Urinary bladder (tissue), 4 donors: ENCODE data around the gene FOXL1. TPM values are rescaled to one million over a fixed set of nuclear protein-coding genes. Genes with fewer than 3 reads are reported as not detected.

Experiments used
- DNase-seq: peaks from one replicate; pipeline ENCODE4 v3.0.0-alpha.2; 2015; ENCODE audit errors: extremely low spot score
- H3K27ac ChIP-seq: one replicate; pipeline ENCODE4 v1.5.1; 2013; ENCODE audit warnings: low read depth, mild to moderate bottlenecking, moderate library complexity
- H3K36me3 ChIP-seq: one replicate; pipeline ENCODE4 v1.6.1; 2013; ENCODE audit warnings: mild to moderate bottlenecking, moderate library complexity; ENCODE audit not compliant: insufficient read depth
- H3K4me1 ChIP-seq: one replicate; pipeline ENCODE4 v1.6.1; 2013; ENCODE audit warnings: mild to moderate bottlenecking, moderate library complexity; ENCODE audit not compliant: insufficient read depth
- H3K4me3 ChIP-seq: one replicate; pipeline ENCODE4 v1.5.1; 2013; ENCODE audit warnings: low read depth, low read length
- WGBS: extraction: QIAGEN DNeasy Blood & Tissue Kit; methylation state at CpG from one replicate; pipeline ENCODE4 v1.1.7; 2013; 5-methylcytosine and 5-hydroxymethylcytosine counted together
- polyA plus RNA-seq: library from polyadenylated mRNA; stranded (reverse); fragments of 200-250 nt; gene quantifications from one replicate; pipeline ENCODE4 v1.2.3, GENCODE V29; 2013
- total RNA-seq: library from RNA; depleted of rRNA; stranded (reverse); fragments of >200 nt; gene quantifications from one replicate; pipeline ENCODE4 v1.2.3, GENCODE V29; 2014
- donor health status: healthy with polysubstance abuse.
- donor health status: healthy.

The FOXL1 gene
- total and polyA plus RNA-seq, 2 donors = 7.8 to 9.5 TPM

DNA sequence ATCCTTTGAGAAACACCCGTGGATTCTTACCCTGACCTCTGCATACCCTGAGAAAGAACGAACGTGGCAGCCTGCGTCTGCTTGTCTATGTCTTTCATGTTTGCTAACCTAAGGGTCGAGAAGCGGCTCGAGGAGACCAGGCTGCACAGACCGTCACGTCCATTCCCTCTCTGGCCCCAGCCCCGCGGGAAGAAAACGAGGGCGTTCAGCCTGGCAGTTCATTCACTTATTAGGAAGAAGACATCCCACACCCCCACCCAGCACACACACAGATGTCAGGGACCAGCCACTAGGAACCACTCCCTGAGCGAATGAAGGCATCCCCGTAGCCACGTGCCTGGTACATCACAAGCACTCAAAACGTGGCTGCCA lies 22.7 kb upstream of the FOXL1 start:
- no peaks in the 10 kb centered on the region for H3K36me3 ChIP-seq
- no peak overlapping the region for H3K27ac ChIP-seq
- H3K4me3 ChIP-seq = peak overlapping the region; percentile 79
- no peaks in the 10 kb centered on the region for H3K4me1 ChIP-seq
- WGBS = 25% methylated on average over 17 of the region's 17 CpGs
- DNase-seq = no peak

DNA sequence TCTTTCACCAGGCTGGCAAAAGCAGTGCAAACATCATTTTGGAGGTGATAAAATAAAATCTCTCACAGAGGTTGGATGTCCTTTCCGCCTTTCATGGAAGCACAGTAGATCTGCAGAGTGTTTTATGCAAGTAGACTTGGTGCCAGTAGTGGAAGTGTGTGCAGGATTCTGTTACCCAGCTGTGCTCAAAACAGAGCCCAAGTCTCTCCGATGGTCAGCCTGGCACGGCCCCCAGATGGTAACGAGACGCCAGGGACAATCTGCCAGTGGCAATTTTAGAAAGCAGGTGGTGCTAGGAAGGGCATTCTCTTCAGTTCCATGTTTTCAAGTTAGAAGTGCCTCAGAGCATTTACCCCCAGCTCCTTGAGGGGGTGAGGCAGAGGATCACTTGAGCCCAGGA lies 21.8 kb upstream of the FOXL1 start:
- no peaks in the 10 kb centered on the region for H3K36me3 ChIP-seq
- no peak overlapping the region for H3K27ac ChIP-seq
- DNase-seq = no peak
- no peaks in the 10 kb centered on the region for H3K4me1 ChIP-seq
- H3K4me3 ChIP-seq = no peak overlapping the region
- 55% methylated on average over 5 of the region's 5 CpGs for WGBS

DNA sequence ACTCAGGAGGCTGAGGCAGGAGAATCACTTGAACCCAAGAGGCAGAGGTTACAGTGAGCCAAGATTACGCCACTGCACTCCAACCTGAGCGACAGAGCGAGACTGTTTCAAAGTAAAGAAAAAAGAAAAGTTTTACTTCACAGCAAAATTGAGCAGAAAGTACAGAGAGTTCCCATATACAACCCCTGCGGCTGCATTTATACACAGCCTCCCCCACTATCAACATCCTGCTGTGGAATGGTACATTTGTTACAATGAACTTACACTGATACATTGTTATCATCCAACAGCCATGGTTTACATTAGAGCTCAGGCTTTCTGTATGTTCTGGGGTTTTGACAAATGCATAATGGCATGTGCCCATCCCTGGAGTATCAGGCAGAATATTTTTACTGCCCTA lies 20.8 kb upstream of the FOXL1 start:
- H3K4me3 ChIP-seq = no peak overlapping the region
- H3K27ac ChIP-seq = no peak overlapping the region
- H3K36me3 ChIP-seq = no peaks in the 10 kb centered on the region
- H3K4me1 ChIP-seq = no peaks in the 10 kb centered on the region
- WGBS = 74% methylated on average over 4 of the region's 4 CpGs
- no peak for DNase-seq

DNA sequence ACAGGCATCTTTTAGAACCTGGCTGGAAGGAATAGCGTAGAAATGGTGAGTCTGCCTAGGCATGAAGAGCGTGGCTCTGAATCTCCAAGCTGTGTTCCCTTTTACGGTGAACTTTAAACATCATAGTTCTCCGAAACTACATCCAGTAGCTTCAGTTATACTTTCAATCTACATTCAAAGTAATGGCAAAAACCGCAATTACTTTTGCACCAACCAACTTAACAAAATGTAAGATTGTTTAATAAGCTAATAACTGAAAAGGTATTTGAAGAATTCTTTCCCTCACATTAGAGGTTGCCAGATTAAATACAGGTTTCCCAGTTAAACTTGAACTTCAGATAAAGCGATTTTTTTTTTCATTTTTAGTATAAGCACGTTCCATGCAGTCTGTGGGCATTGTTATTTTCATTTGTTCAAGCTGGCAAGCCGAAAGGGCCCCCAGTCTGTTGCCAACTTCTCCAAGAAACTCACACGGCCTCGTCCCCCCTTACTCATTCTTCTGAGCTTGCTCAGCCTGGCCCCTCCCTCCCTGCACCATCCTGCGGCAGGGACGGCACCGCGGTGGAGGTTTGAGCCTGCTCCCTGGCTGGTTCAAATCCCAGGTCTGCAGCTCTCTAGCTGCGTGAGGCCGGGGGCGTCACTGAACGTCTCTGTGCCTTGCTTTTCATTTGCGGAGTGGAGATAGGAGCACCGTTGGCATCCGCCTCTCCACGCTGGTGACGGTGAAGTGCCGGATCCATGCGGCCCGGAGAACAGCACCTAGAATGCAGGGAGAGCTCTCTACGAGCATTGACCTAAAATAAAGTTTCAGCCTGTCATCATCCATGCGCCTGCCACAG lies 19.8 kb upstream of the FOXL1 start:
- H3K36me3 ChIP-seq = no peaks in the 10 kb centered on the region
- no peak overlapping the region for H3K27ac ChIP-seq
- no peak overlapping the region for H3K4me3 ChIP-seq
- WGBS = 72% methylated on average over 28 of the region's 28 CpGs
- H3K4me1 ChIP-seq = no peaks in the 10 kb centered on the region
- no peak for DNase-seq

DNA sequence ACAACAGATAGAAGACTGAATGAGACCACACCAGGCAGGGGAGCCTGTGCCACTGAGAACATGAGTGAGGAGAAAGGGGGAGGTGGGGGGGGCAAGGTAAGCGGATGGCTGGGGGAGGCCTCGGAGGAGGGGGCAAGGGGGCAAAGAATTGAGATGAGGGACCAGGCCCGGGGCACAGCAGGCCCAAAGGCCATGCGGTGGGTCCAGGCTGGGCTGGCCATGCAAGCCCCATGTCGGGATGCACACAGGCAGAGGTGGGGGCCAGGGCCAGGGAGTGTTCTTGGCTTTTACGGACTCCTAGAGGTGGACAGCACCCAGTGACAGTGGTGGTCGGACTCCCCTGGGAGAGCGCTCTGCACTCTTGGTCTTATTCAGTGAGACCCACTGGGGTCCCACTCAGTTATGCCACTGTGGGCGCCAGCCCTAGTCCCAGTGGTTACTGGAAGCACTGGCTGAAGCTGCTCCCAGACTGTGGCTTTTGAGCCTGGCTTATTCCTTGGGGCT lies 18.5 kb upstream of the FOXL1 start:
- 89% methylated on average over 9 of the region's 9 CpGs for WGBS
- no peak for DNase-seq
- no peak overlapping the region for H3K27ac ChIP-seq

DNA sequence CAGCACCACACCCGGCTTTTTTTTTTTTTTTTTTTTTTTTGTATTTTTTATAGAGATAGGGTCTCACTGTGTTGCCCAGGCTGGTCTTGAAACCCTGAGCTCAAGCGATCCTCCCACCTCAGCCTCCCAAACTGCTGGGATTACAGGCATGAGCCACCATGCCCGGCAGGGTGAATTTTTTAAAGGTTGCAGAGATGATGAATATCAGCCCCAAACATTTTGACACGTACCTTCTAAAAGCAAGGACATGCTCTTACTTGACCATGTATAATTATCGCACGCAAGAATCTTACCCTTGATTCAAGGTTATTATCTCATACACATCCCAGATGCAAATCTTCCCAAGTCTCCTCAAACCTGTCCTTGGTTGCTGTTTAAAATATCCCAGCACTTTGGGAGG lies 16.0 kb upstream of the FOXL1 start:
- no peaks in the 10 kb centered on the region for H3K36me3 ChIP-seq
- H3K27ac ChIP-seq = no peak overlapping the region
- H3K4me1 ChIP-seq = peaks cover 1% of the 10 kb centered on the region
- 69% methylated on average over 6 of the region's 6 CpGs for WGBS
- no peak for DNase-seq
- no peak overlapping the region for H3K4me3 ChIP-seq

More for the DNA sequence above, 18.5 kb upstream of the FOXL1 start:
- Histone ChIP-seq H3K4me3 (no peak overlapping the region), H3K4me1 (no peaks in the 10 kb centered on the region), H3K36me3 (no peaks in the 10 kb centered on the region)

DNA sequence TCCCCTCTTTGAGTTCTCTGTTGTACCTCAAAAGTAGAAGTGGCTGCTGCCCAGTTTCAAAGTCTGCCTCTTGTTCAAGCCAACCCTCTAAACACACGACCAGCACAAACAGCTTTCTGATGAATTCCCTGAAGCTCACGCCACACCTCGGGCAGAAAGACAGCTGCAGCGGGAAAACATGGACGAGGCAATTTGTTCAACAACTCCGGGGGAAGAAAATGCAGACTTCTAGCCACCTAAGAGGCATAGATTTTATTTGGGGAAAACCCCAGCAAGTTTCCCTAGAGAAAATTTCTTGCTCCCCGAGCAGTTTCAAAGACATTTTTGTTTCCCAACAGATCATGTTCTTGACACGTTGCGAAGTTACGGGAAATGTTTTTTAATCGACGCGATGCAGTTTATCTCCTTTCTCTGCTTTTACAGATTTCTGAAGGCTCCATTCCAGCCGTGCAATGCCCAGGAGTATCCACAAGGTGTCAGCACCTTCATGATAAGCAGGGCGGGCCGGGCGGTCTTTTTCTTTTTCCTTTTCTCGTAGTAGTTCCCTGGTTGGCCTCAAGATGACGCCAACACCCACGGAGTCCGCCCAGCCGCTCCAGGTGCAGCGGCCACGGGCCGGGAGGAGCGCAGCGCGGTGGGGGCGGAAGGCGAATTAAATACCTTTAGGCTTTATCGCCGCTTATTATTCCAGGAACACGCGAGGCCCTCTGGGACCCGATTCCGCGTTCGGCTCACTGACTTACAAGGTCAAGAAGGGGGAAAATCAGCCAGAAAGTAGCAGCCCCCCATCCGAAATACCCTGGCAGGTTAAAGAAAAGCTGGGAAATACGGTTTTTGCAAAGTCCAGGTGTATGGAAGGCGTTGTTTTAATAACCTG lies 14.6 kb upstream of the FOXL1 start:
- 1% methylated on average over 41 of the region's 41 CpGs for WGBS
- H3K4me3 ChIP-seq = no peak overlapping the region
- H3K27ac ChIP-seq = no peak overlapping the region
- H3K36me3 ChIP-seq = no peaks in the 10 kb centered on the region
- H3K4me1 ChIP-seq = peaks cover 1% of the 10 kb centered on the region
- DNase-seq = peak; percentile 74

DNA sequence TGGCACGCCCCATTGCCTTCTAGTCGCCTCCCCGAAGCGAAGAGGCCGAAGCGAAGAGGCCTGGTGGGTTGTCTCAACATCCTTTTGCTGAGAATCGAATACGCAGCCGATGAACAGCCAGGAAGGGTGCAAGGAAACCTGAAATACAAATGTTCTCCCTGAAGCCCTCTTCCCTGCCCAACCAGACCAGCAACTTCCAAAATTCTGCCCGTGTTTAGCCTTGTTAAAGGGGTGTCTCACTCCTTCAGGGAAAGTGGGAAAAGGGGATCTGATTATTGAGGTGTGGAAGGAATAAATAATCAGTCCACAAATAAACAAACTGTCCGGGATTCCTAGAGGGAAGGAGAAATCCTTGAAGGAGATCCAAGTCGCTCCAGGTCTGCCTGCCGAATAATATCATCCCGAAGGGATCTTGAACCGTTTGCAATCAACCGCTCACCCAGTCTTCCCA lies 13.1 kb upstream of the FOXL1 start:
- WGBS = 44% methylated on average over 16 of the region's 16 CpGs
- H3K4me1 ChIP-seq = peaks cover 1% of the 10 kb centered on the region
- no peaks in the 10 kb centered on the region for H3K36me3 ChIP-seq
- DNase-seq = no peak
- no peak overlapping the region for H3K4me3 ChIP-seq
- no peak overlapping the region for H3K27ac ChIP-seq

DNA sequence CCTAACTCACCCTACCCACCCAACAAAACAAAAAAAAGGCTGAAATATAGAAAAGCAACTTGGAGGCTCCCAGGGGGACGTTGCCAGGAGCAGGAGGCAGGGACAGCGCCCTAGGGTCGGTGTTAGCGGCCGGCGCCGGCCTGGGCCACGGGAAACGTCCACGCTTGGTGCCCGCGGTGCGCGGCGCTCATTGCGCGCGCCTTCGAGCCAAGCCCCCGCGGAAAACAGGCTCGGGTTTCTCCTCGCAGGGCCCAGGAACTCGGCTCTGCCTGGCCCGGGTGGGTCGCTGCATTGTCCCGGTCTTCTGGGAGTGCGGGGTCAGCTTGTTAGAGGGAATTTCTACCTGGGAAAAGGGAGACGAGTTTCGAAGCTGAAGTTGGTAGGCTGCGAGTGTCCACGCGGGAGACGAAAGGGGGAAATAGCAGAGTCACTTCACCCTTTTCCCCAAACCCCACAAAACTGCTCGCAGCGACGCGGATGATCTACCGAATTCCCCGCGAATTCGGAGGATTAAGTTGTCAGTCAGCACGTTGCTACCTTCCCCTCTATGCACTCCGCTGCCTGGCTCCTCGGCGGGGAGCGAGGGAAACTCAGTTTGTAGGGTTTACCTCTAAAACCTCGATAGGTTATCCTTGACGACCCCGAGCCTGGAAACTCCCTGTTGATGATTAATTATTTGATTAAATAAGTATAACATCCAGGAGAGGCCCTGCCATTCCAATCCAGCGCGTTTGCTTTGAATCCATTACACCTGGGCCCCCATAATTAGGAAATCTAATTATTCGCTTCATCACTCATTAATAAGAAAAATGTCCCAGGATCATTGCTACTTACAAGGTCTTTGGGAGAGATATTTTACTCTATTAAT lies 12.5 kb upstream of the FOXL1 start:
- 12% methylated on average over 53 of the region's 53 CpGs for WGBS

DNA sequence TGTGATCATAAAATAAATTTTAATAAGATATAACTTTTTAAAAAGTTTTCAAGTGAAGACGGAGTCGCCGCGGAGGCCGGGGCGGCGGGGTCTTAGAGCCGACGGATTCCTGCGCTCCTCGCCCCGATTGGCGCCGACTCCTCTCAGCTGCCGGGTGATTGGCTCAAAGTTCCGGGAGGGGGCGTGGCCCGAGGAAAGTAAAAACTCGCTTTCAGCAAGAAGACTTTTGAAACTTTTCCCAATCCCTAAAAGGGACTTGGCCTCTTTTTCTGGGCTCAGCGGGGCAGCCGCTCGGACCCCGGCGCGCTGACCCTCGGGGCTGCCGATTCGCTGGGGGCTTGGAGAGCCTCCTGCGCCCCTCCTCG lies 11.8 kb upstream of the FOXL1 start, which contains the start of gene FOXC2:
FOXC2 (plus strand) TSS at position 229 of the 365 bp plus-strand sequence. CDS start 507 bp downstream, outside the sequence.
- DNase-seq = peak; percentile 88
- Histone ChIP-seq H3K36me3 (no peaks in the 10 kb centered on the region), H3K27ac (no peak within 1 kb of the TSS), H3K4me1 (peaks cover 1% of the 10 kb centered on the region), H3K4me3 (peak within 1 kb of the TSS; percentile 31)
- under 1% methylated on average over 30 of the region's 30 CpGs for WGBS

More for the DNA sequence above, 12.5 kb upstream of the FOXL1 start:
- no peak overlapping the region for H3K27ac ChIP-seq
- no peak for DNase-seq
- peaks cover 1% of the 10 kb centered on the region for H3K4me1 ChIP-seq
- no peak overlapping the region for H3K4me3 ChIP-seq
- H3K36me3 ChIP-seq = no peaks in the 10 kb centered on the region

DNA sequence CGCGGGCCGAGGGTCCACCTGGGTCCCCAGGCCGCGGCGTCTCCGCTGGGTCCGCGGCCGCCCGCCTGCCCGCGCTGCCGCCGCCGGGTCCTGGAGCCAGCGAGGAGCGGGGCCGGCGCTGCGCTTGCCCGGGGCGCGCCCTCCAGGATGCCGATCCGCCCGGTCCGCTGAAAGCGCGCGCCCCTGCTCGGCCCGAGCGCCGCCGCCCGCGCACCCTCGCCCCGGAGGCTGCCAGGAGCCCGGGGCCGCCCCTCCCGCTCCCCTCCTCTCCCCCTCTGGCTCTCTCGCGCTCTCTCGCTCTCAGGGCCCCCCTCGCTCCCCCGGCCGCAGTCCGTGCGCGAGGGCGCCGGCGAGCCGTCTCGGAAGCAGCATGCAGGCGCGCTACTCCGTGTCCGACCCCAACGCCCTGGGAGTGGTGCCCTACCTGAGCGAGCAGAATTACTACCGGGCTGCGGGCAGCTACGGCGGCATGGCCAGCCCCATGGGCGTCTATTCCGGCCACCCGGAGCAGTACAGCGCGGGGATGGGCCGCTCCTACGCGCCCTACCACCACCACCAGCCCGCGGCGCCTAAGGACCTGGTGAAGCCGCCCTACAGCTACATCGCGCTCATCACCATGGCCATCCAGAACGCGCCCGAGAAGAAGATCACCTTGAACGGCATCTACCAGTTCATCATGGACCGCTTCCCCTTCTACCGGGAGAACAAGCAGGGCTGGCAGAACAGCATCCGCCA lies 11.2 kb upstream of the FOXL1 start:
- Histone ChIP-seq H3K27ac (no peak overlapping the region), H3K4me3 (peak overlapping the region; percentile 31), H3K36me3 (no peaks in the 10 kb centered on the region), H3K4me1 (peaks cover 1% of the 10 kb centered on the region)
- DNase-seq = no peak
- under 1% methylated on average over 88 of the region's 88 CpGs for WGBS

DNA sequence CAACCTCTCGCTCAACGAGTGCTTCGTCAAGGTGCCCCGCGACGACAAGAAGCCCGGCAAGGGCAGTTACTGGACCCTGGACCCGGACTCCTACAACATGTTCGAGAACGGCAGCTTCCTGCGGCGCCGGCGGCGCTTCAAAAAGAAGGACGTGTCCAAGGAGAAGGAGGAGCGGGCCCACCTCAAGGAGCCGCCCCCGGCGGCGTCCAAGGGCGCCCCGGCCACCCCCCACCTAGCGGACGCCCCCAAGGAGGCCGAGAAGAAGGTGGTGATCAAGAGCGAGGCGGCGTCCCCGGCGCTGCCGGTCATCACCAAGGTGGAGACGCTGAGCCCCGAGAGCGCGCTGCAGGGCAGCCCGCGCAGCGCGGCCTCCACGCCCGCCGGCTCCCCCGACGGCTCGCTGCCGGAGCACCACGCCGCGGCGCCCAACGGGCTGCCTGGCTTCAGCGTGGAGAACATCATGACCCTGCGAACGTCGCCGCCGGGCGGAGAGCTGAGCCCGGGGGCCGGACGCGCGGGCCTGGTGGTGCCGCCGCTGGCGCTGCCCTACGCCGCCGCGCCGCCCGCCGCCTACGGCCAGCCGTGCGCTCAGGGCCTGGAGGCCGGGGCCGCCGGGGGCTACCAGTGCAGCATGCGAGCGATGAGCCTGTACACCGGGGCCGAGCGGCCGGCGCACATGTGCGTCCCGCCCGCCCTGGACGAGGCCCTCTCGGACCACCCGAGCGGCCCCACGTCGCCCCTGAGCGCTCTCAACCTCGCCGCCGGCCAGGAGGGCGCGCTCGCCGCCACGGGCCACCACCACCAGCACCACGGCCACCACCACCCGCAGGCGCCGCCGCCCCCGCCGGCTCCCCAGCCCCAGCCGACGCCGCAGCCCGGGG lies 10.4 kb upstream of the FOXL1 start:
- no peak overlapping the region for H3K27ac ChIP-seq
- no peaks in the 10 kb centered on the region for H3K36me3 ChIP-seq
- peak overlapping the region; percentile 16 for H3K4me3 ChIP-seq
- DNase-seq = no peak
- peaks cover 1% of the 10 kb centered on the region for H3K4me1 ChIP-seq
- 2% methylated on average over 116 of the region's 116 CpGs for WGBS
